OCI-LY7 (cell line): ENCODE results near the gene PGM2L1. TPM values are rescaled to one million over a fixed set of nuclear protein-coding genes. Genes with fewer than 3 reads are reported as not detected.
"Not testable (repeated sequence)": the region's sequence is repeated elsewhere in the genome, so short reads cannot be mapped to it uniquely, and the experiment has no call there.

Source experiments
- BruUV-seq: library from RNA; stranded (reverse); fragments of 400-500 nt; replicated peaks from 2 replicates; lab custom pipeline; 2021; lab: Mats Ljungman, UMichigan
- CTCF ChIA-PET: fragments of 300-600 bp; sonication (Branson Sonifier 250); formaldehyde crosslinking; loops from one replicate; lab custom pipeline; 2022; ENCODE audit warnings: antibody characterized with exemption; ENCODE audit not compliant: unreplicated experiment; lab: Charles Lee
- POLR2A ChIA-PET: fragments of 300-600 bp; sonication (Branson Sonifier 250); formaldehyde crosslinking; loops from one replicate; lab custom pipeline; 2022; ENCODE audit warnings: antibody characterized with exemption; lab: Charles Lee
- DNase-seq: peaks from one replicate; pipeline ENCODE4 v3.0.0-alpha.2; 2015; ENCODE audit warnings: low spot score
- H2AFZ ChIP-seq: fragments of 200-600 bp; sonication (generic), shearing (Covaris generic); 2 replicates; pipeline ENCODE4 v1.6.1; 2014; ENCODE audit warnings: mild to moderate bottlenecking, antibody characterized with exemption, low read length, moderate library complexity
- H3K27ac ChIP-seq: fragments of 200-600 bp; sonication (generic); 2 replicates; pipeline ENCODE4 v1.5.1; 2014; ENCODE audit warnings: mixed run types, low read depth, mild to moderate bottlenecking, moderate library complexity, low read length, inconsistent platforms; ENCODE audit not compliant: poor library complexity, severe bottlenecking
- H3K36me3 ChIP-seq: fragments of 200-600 bp; sonication (generic); 2 replicates; pipeline ENCODE4 v1.6.1; 2014; ENCODE audit warnings: mild to moderate bottlenecking, antibody characterized with exemption, low read length, moderate library complexity, mixed read lengths; ENCODE audit not compliant: insufficient read depth
- H3K4me1 ChIP-seq: fragments of 200-600 bp; sonication (generic); 2 replicates; pipeline ENCODE4 v1.5.1; 2014; ENCODE audit warnings: mild to moderate bottlenecking, low read length; ENCODE audit not compliant: insufficient read depth, poor library complexity, severe bottlenecking
- H3K4me2 ChIP-seq: fragments of 200-600 bp; sonication (generic); 2 replicates; pipeline ENCODE4 v1.6.1; 2014; ENCODE audit warnings: mild to moderate bottlenecking, low read length
- H3K4me3 ChIP-seq: fragments of 200-600 bp; sonication (generic); 2 replicates; pipeline ENCODE4 v1.5.1; 2014; ENCODE audit warnings: mild to moderate bottlenecking, low read depth, low read length; ENCODE audit not compliant: poor library complexity, severe bottlenecking
- H3K79me2 ChIP-seq: fragments of 200-600 bp; sonication (generic); 2 replicates; pipeline ENCODE4 v1.6.1; 2016; ENCODE audit warnings: low read depth, mild to moderate bottlenecking, low read length, moderate library complexity, mixed read lengths; ENCODE audit not compliant: insufficient read depth
- H3K9me2 ChIP-seq: fragments of 200-600 bp; sonication (generic); 2 replicates; pipeline ENCODE4 v1.6.1; 2016; ENCODE audit warnings: mild to moderate bottlenecking, low read length, mixed read lengths; ENCODE audit not compliant: insufficient read depth
- H3K9me3 ChIP-seq: fragments of 200-600 bp; sonication (generic); 2 replicates; pipeline ENCODE4 v1.6.1; 2014; ENCODE audit warnings: mild to moderate bottlenecking, mixed run types, low read length, mixed read lengths
- H4K20me1 ChIP-seq: fragments of 200-600 bp; sonication (generic); 2 replicates; pipeline ENCODE4 v1.6.1; 2014; ENCODE audit warnings: mild to moderate bottlenecking, antibody characterized with exemption, low read length, moderate library complexity, mixed read lengths; ENCODE audit not compliant: insufficient read depth
- CTCF ChIP-seq: fragments of 200-600 bp; sonication (generic); conservative IDR thresholded peaks from 2 replicates; pipeline ENCODE4 v1.5.1; 2014; ENCODE audit warnings: mild to moderate bottlenecking, antibody characterized with exemption, low read length, moderate library complexity, mixed read lengths
- EZH2phosphoT487 ChIP-seq: fragments of 200-600 bp; sonication (generic); IDR thresholded peaks from 2 replicates; pipeline ENCODE4 v1.6.1; 2018; ENCODE audit warnings: low read depth, borderline replicate concordance, mild to moderate bottlenecking, mixed run types, antibody characterized with exemption, low read length, moderate library complexity, mixed read lengths
- intact Hi-C: fragments of 100-400 bp; cut with micrococcal nuclease; formaldehyde crosslinking; loops from one replicate; pipeline ENCODE4 v1.10.0; 2022; ENCODE audit not compliant: unreplicated experiment
- total RNA-seq, 2 experiments: library from RNA; depleted of rRNA in 1 of 2; stranded (reverse); fragments of >200 nt in 1 of 2; shearing (Covaris generic) in 1 of 2; gene quantifications; 2 replicates each; pipeline ENCODE4 v1.2.3, GENCODE V29; 2014 to 2022

PGM2L1 gene
- total RNA-seq, 2 experiments from 2014 or later = 0.78 to 0.79 TPM

DNA sequence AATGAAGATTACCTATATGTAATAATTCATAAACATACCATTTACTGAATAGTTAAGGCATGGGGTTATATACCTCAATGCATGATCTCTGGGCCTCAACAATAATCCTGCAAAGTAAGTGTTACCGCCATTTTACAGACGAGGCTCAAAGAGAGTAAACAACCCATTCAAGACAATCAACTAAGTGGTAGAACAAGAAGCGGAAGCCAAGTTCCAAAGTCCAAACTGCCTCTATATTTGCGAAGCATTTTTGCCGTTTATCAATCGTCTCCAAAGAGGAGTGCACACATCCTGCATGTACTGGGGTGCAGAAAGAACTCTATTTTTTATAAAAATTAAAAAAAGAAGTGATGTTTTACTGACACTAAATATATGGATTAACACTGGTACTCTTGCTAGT is 59.3 kb downstream of the PGM2L1 start:
- H2AFZ ChIP-seq = no peak overlapping the region

GRCh38 chr11:74333193-74333592 is 65.0 kb downstream of the PGM2L1 start:
- H3K4me2 ChIP-seq = no peak overlapping the region
- POLR2A ChIA-PET = no interaction called here
- no peaks in the 10 kb centered on the region for H4K20me1 ChIP-seq
- no peaks in the 10 kb centered on the region for H3K9me2 ChIP-seq
- DNase-seq = no peak
- H3K79me2 ChIP-seq = no peaks in the 10 kb centered on the region
- intact Hi-C loops = no loop called here
- no peak overlapping the region for H3K4me3 ChIP-seq
- H3K36me3 ChIP-seq = no peaks in the 10 kb centered on the region
- H2AFZ ChIP-seq = no peak overlapping the region
- no peaks in the 10 kb centered on the region for H3K9me3 ChIP-seq
- CTCF ChIA-PET = no interaction called here
- no TSS peak for BruUV-seq
- no peaks in the 10 kb centered on the region for H3K4me1 ChIP-seq
- no peak for TF ChIP-seq CTCF
- TF ChIP-seq EZH2phosphoT487 = no peak
- no peak overlapping the region for H3K27ac ChIP-seq

More for the DNA sequence above, 59.3 kb downstream of the PGM2L1 start:
- H3K79me2 ChIP-seq = no peaks in the 10 kb centered on the region
- no peaks in the 10 kb centered on the region for H3K9me3 ChIP-seq
- no peak for TF ChIP-seq CTCF
- TF ChIP-seq EZH2phosphoT487 = no peak
- CTCF ChIA-PET = no interaction called here
- H3K4me1 ChIP-seq = no peaks in the 10 kb centered on the region
- no peak overlapping the region for H3K27ac ChIP-seq
- no peak overlapping the region for H3K4me3 ChIP-seq
- H3K9me2 ChIP-seq = no peaks in the 10 kb centered on the region
- no peak overlapping the region for H3K4me2 ChIP-seq
- no peaks in the 10 kb centered on the region for H3K36me3 ChIP-seq
- BruUV-seq = no TSS peak
- no peak for DNase-seq
- POLR2A ChIA-PET = interaction anchor here (0.6 kb wide), 1 partner anchor 475 kb away, joined by 3 read pairs; no protein-coding TSS in a partner anchor
- no peaks in the 10 kb centered on the region for H4K20me1 ChIP-seq
- intact Hi-C loops = no loop called here

DNA sequence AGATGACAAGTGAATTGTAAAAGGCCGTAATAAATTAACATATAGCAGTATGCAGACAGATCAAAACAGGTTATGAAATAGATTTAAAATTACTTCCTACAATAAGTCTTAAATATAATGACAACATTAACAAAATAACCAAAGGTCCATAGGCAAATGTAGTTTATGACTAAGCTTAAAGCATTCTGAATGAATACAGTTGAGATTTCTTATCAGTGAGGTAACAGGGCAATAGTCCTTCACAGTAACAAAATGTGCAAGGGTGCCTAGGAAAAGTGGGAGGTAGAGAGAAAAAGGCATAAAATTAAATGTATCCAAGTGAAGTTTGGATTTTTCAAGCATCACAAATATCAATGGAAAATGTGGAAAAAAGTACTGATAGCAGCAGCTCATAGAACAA is 65.9 kb downstream of the PGM2L1 start:
- no peaks in the 10 kb centered on the region for H3K9me3 ChIP-seq
- H3K79me2 ChIP-seq = no peaks in the 10 kb centered on the region
- H3K27ac ChIP-seq = no peak overlapping the region
- TF ChIP-seq EZH2phosphoT487 = no peak
- no peak for TF ChIP-seq CTCF
- ChIA-PET CTCF (no interaction called here), POLR2A (no interaction called here)
- no peak for DNase-seq
- no peak overlapping the region for H3K4me2 ChIP-seq
- H2AFZ ChIP-seq = no peak overlapping the region
- H3K9me2 ChIP-seq = no peaks in the 10 kb centered on the region
- H3K36me3 ChIP-seq = no peaks in the 10 kb centered on the region
- no peaks in the 10 kb centered on the region for H3K4me1 ChIP-seq
- intact Hi-C loops = no loop called here
- no peaks in the 10 kb centered on the region for H4K20me1 ChIP-seq
- H3K4me3 ChIP-seq = no peak overlapping the region
- BruUV-seq = no TSS peak

- intact Hi-C loops, DNase-seq, CTCF ChIA-PET, H3K4me1 ChIP-seq, H3K36me3 ChIP-seq, H4K20me1 ChIP-seq, H3K79me2 ChIP-seq, H3K9me2 ChIP-seq, H2AFZ ChIP-seq, H3K4me2 ChIP-seq, BruUV-seq, POLR2A ChIA-PET, H3K9me3 ChIP-seq, H3K27ac ChIP-seq, H3K4me3 ChIP-seq: not testable (repeated sequence)
Observed at GRCh38 chr11:74331000-74331399, 67.2 kb downstream of the PGM2L1 start.
